Measurements from ENCODE around the gene ATP5MC2. TPM values are rescaled to one million over a fixed set of nuclear protein-coding genes. Genes with fewer than 3 reads are reported as not detected.
A peak's percentile ranks its signal among the peaks of the same experiment; 100 is the strongest.
"Not testable (repeated sequence)": the region's sequence is repeated elsewhere in the genome, so short reads cannot be mapped to it uniquely, and the experiment has no call there.

ATP5MC2 gene
- total RNA-seq (ENCODE audit: insufficient read depth, low replicate concordance) = 89.1 TPM

DNA sequence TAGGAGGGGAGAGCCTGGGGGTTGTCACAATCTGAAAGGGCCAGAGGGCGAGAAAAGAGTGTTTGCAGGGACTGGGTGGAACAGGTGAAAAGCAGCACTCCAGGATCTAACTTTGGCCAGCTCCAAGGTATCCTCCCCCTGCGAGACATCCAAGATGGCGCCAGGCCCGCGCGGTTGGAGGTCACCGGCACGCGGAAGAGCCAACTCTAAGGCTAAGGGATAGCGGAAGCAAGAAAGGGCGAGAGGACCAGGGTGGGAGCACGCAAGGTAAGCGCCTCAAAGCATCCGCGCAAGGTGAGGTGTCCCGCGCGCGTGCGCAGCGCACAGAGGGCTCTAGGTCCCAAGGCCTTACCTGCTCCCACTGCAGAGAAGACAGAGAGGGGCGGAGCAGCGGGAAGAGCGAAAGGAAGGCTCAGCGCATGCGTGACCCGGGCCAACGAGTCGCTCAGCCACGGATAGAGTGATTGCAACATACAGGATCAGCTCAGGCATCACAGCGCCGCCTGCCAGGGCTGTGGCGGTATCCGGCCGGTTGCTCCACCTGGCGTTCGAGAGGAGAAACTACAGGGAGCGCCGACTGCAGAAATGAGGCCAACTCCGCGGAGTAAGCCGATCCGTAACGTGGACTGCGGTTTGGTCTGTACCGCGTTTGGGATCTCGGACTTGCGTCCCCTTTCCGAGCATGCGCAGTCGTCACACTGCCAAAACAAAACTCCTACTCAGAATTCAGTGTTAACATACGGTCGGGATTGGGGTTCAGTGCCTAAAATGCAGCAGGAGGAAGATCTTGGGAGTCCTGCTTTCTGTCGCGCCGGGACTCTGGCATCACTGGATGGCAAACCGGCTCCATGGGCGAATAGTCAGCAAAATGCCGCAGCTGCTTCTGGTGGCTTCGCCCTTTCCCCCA lies at the start of gene ATP5MC2:
Gene ATP5MC2, minus strand, starts transcription at position 383 of the 907 bp plus-strand sequence. CDS start 3,469 bp downstream, outside the sequence.
- DNase-seq (ENCODE audit: low spot score) = peak; percentile 99

GRCh38 chr12:53722450-53723041 lies 46.7 kb upstream of the ATP5MC2 start:
- DNase-seq (ENCODE audit: low spot score) = no peak

GRCh38 chr12:53720946-53721345 lies 45.1 kb upstream of the ATP5MC2 start:
- DNase-seq (ENCODE audit: low spot score) = no peak

GRCh38 chr12:53719649-53720048 lies 43.8 kb upstream of the ATP5MC2 start:
- no peak for DNase-seq (ENCODE audit: low spot score)

GRCh38 chr12:53718567-53718966 lies 42.7 kb upstream of the ATP5MC2 start:
- DNase-seq (ENCODE audit: low spot score) = not testable (repeated sequence)

- DNase-seq (ENCODE audit: low spot score) = no peak
Measured at GRCh38 chr12:53717319-53717718, 41.4 kb upstream of the ATP5MC2 start.

DNA sequence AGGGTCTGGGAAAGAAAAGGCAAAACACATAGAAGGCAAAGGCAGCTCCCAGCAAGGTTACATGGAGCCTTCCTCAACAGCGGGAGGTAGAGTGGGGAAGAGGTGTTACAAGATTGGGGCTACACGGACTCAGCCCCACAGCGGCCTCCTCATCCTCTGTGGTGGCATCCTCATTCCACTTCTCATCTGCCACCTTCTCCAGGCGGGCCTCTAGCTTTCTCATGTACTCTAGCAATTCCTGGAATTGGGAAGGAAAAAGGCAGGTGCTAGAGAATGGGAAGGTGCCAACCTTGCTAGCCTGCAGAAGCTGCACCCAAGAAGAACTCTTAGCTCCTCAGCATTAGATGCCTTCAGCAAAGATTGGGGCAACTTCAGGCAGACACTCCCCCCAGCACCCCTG lies 38.1 kb upstream of the ATP5MC2 start:
- DNase-seq (ENCODE audit: low spot score) = no peak

DNA sequence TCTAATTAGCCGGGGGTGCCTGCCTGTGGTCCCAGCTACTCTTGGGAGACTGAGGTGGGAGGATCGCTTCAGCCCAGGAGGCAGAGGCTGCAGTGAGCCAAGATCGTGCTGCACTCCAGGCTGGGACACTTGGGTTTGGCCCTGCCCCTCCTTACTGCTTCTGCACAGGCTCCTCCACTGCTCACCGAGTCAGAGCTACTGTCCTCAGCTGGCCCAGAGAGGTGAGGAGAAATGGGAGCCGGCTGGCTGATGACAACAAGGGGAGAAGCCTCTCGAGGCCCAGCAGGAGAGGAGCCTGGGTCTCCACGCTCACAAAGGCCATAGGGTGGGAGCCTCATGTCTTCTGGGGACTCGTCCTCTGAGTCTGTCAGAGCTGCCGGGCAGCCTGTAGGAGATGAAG lies 37.6 kb upstream of the ATP5MC2 start:
- no peak for DNase-seq (ENCODE audit: low spot score)

DNA sequence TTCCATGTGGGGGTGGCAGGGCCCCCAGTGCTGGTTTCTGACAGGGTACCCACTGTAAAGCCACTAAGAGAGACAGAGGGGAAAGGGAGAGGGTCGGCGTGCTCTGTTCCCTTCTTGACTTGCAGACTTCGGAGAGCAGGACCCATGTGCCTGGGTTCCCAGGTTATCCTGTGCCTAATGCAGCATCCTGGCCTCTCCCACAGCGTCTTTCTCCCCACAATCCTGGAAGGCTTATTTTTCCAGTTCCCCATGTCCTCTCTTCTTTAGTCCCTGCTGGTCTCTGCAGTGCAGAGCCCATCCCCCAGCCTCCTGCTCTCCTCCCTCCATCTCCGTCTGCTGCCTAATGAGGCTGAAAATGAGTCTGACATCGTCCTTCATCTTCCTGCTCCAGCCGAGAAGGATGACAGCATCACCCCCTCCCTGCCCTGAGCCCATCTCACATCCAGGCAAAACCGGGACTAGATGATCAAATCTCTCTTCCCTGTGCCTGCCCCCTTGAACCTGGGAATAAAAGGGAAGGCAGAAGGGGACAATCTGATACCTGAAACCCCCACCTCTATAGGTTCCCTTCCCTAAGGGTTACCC lies 36.3 kb upstream of the ATP5MC2 start:
- DNase-seq (ENCODE audit: low spot score) = no peak

GRCh38 chr12:53710091-53710490 lies 34.2 kb upstream of the ATP5MC2 start:
- DNase-seq (ENCODE audit: low spot score) = no peak

GRCh38 chr12:53709671-53710070 lies 33.8 kb upstream of the ATP5MC2 start:
- DNase-seq (ENCODE audit: low spot score) = no peak

DNA sequence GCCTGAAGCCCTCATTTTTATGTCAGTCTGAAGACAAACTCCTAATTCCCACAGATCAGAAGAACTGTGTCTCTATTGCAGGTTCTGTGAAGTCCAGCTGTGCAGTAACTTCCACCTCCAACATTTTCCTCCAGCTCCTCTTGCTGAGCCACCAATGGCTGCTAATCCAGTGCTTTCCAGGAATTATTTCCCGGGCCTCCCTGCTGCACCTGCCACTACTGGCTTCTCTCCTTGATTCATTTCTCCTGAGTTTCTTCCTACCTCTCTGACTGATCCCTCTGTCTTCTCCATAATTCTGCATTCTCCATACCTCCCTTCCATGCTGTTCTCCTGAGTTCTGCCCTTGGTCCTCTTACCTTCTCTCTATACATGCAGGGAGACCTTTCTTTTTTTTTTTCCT lies 30.2 kb upstream of the ATP5MC2 start:
- no peak for DNase-seq (ENCODE audit: low spot score)

DNA sequence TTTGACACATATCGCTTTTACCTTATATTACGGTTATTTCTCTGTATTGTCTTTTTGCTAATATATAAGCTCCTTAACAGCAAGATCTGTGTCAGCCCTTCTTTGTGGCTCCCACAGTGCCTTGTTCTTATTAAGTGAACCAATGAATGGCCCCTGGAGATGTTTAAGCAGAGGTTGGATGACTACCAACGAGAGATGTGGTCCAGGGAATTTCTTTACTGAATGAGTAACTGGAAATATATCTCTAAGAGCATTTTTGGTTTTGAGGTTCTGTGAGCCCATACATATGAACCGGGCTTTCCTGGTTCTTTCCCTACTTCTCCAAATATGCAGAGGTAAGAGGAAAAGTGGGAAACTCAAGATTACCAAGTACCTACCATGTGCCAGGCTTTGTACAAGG lies 27.9 kb upstream of the ATP5MC2 start:
- DNase-seq (ENCODE audit: low spot score) = no peak

- peak; percentile 81 for DNase-seq (ENCODE audit: low spot score)
Measured at GRCh38 chr12:53701518-53702264, 25.8 kb upstream of the ATP5MC2 start.

- DNase-seq (ENCODE audit: low spot score) = no peak
Measured at GRCh38 chr12:53700567-53700966, 24.7 kb upstream of the ATP5MC2 start.

- no peak for DNase-seq (ENCODE audit: low spot score)
Measured at GRCh38 chr12:53699678-53700025, 23.8 kb upstream of the ATP5MC2 start.

- DNase-seq (ENCODE audit: low spot score) = no peak
Measured at GRCh38 chr12:53698948-53699677, 23.2 kb upstream of the ATP5MC2 start.

- no peak for DNase-seq (ENCODE audit: low spot score)
Measured at GRCh38 chr12:53696655-53697331, 20.9 kb upstream of the ATP5MC2 start.

DNA sequence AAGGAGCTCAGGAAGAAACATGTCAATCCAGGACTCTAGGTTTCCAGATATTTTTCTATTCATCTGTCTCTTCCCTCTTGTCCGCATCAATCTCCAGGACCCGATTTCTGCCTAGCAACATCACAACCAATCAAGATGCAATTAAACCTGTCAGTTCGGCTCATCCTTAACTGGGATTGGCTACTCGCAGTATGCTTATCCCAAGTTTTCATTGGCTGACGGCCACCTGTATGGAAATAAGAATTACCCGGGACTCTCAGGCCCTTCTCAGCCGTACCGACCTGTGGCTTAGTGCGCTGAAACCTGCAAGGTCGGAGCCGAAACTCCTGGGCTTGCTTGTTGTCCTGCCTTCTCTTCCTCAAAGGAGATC lies 20.4 kb upstream of the ATP5MC2 start:
- peak; percentile 88 for DNase-seq (ENCODE audit: low spot score)

Data from umbilical cord (tissue), 2 donors.